ENCODE data around the gene ARID2. TPM values are rescaled to one million over a fixed set of nuclear protein-coding genes. Genes with fewer than 3 reads are reported as not detected.

Gene ARID2
- total and polyA plus RNA-seq, 4 donors = 1.8 to 17.8 (median 13.2) TPM

GRCh38 chr12:45688183-45688582 is 41.3 kb upstream of the ARID2 start:
- DNase-seq (ENCODE audit: low spot score) = no peak
- no peak overlapping the region for H3K27ac ChIP-seq (ENCODE audit: low read depth in 1 of 2, low read length in 2 of 2)

DNA sequence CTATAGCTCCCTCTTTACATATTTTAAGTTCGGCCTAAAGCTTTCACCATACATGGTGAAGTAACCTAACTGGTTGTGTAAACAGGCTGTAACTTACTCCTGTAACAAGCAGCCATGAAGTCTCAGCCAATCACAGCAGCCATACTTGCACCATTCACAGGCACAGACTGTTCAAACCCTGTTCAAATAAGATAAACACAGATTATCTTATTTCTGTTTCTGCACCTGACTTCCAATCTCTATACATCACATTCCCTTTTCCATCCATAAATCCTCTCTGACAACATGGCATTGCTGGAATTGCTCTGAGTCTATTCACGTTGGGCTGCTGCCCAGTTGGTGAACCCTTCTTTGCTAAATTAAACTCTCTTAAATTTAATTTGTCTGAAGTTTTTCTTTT is 34.5 kb upstream of the ARID2 start:
- TF ChIP-seq FOXA2 (IDR thresholded peaks at IDR 0.05) (no peak), HNF4G (IDR thresholded peaks at IDR 0.05) (no peak), RXRA (IDR thresholded peaks at IDR 0.05) (no peak), ATF3 (IDR thresholded peaks at IDR 0.05) (no peak), YY1 (IDR thresholded peaks at IDR 0.05) (no peak), TAF1 (conservative IDR thresholded peaks at IDR 0.05) (no peak), SP1 (IDR thresholded peaks at IDR 0.05) (no peak), ZBTB33 (IDR thresholded peaks at IDR 0.05) (no peak), RAD21 (IDR thresholded peaks at IDR 0.05) (no peak), HNF4A (conservative IDR thresholded peaks at IDR 0.05) (no peak), NR2F2 (IDR thresholded peaks at IDR 0.05) (no peak), FOXA1 (IDR thresholded peaks at IDR 0.05) (no peak)
- TF ChIP-seq, protein P1, sequence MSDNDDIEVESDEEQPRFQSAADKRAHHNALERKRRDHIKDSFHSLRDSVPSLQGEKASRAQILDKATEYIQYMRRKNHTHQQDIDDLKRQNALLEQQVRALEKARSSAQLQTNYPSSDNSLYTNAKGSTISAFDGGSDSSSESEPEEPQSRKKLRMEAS (IDR thresholded peaks at IDR 0.05) = no peak
- TF ChIP-seq, protein P2, sequence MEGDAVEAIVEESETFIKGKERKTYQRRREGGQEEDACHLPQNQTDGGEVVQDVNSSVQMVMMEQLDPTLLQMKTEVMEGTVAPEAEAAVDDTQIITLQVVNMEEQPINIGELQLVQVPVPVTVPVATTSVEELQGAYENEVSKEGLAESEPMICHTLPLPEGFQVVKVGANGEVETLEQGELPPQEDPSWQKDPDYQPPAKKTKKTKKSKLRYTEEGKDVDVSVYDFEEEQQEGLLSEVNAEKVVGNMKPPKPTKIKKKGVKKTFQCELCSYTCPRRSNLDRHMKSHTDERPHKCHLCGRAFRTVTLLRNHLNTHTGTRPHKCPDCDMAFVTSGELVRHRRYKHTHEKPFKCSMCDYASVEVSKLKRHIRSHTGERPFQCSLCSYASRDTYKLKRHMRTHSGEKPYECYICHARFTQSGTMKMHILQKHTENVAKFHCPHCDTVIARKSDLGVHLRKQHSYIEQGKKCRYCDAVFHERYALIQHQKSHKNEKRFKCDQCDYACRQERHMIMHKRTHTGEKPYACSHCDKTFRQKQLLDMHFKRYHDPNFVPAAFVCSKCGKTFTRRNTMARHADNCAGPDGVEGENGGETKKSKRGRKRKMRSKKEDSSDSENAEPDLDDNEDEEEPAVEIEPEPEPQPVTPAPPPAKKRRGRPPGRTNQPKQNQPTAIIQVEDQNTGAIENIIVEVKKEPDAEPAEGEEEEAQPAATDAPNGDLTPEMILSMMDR (IDR thresholded peaks at IDR 0.05; ENCODE audit: low read depth, low read length, missing input control) = no peak
- Histone ChIP-seq H3K9ac (ENCODE audit: low read depth in 1 of 2, low read length in 2 of 2) (no peak overlapping the region), H3K27ac (ENCODE audit: low read depth in 1 of 2, low read length in 2 of 2) (no peak overlapping the region), H3K27me3 (ENCODE audit: control insufficient read depth in 4 of 4, insufficient read depth in 4 of 4, low read length in 3 of 4) (no peaks in the 10 kb centered on the region), H3K36me3 (ENCODE audit: control insufficient read depth in 4 of 4, insufficient read depth in 3 of 4, low read depth in 1 of 4, low read length in 3 of 4) (no peaks in the 10 kb centered on the region), H3K4me3 (ENCODE audit: low read depth in 1 of 3, low read length in 3 of 3) (no peak overlapping the region), H3K4me1 (ENCODE audit: control insufficient read depth in 4 of 4, insufficient read depth in 4 of 4, low read length in 3 of 4) (no peaks in the 10 kb centered on the region), H3K9me3 (ENCODE audit: control insufficient read depth in 4 of 4, low read length in 3 of 4) (peaks cover 0 to 13% (median 10%) of the 10 kb centered on the region in 4 donors)
- WGBS = 84% methylated on average over 2 of the region's 2 CpGs
- no peak for DNase-seq (ENCODE audit: low spot score)

More at GRCh38 chr12:45688183-45688582, 41.3 kb upstream of the ARID2 start:
- Histone ChIP-seq H3K4me1 (ENCODE audit: control insufficient read depth in 4 of 4, insufficient read depth in 4 of 4, low read length in 3 of 4) (no peaks in the 10 kb centered on the region), H3K9me3 (ENCODE audit: control insufficient read depth in 4 of 4, low read length in 3 of 4) (no peaks in the 10 kb centered on the region), H3K9ac (ENCODE audit: low read depth in 1 of 2, low read length in 2 of 2) (no peak overlapping the region), H3K4me3 (ENCODE audit: low read depth in 1 of 3, low read length in 3 of 3) (no peak overlapping the region), H3K27me3 (ENCODE audit: control insufficient read depth in 4 of 4, insufficient read depth in 4 of 4, low read length in 3 of 4) (no peaks in the 10 kb centered on the region), H3K36me3 (ENCODE audit: control insufficient read depth in 4 of 4, insufficient read depth in 3 of 4, low read depth in 1 of 4, low read length in 3 of 4) (no peaks in the 10 kb centered on the region)
- no peak for TF ChIP-seq HNF4G (IDR thresholded peaks at IDR 0.05)
- TF ChIP-seq JUND (IDR thresholded peaks at IDR 0.05) = no peak
- no peak for TF ChIP-seq HNF4A (conservative IDR thresholded peaks at IDR 0.05)
- no peak for TF ChIP-seq EGR1 (IDR thresholded peaks at IDR 0.05; ENCODE audit: low read depth in 2 of 2)

DNA sequence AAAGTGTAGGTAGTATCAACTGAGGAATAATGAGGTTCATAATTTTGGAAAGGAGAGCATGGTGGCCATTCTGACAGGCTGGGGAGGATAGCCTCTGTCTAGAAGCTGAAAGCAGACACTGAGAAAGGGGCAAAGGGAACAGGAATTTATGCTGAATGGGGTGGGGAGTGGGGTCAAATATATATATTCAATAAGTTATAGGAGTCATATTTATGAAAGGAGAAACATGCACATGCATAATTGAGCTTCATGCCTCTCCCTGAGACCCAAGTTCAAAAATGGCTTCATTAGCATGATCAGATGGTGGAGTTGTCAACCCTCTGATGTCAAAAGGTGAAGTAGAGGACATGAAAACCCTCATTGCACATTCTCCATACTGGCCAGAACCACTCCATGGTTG is 33.9 kb upstream of the ARID2 start:
- no peaks in the 10 kb centered on the region for H3K36me3 ChIP-seq (ENCODE audit: control insufficient read depth in 4 of 4, insufficient read depth in 3 of 4, low read depth in 1 of 4, low read length in 3 of 4)
- H3K9ac ChIP-seq (ENCODE audit: low read depth in 1 of 2, low read length in 2 of 2) = no peak overlapping the region

More for the DNA sequence above, 33.9 kb upstream of the ARID2 start:
- H3K4me3 ChIP-seq (ENCODE audit: low read depth in 1 of 3, low read length in 3 of 3) = no peak overlapping the region
- H3K27me3 ChIP-seq (ENCODE audit: control insufficient read depth in 4 of 4, insufficient read depth in 4 of 4, low read length in 3 of 4) = no peaks in the 10 kb centered on the region
- TF ChIP-seq GABPA (IDR thresholded peaks at IDR 0.05 in 1 of 2, conservative IDR thresholded peaks at IDR 0.05 in 1 of 2) (no peak), RXRA (IDR thresholded peaks at IDR 0.05) (no peak), RAD21 (IDR thresholded peaks at IDR 0.05) (no peak), TAF1 (conservative IDR thresholded peaks at IDR 0.05) (no peak), JUND (IDR thresholded peaks at IDR 0.05) (no peak), SP1 (IDR thresholded peaks at IDR 0.05) (no peak)
- H3K9me3 ChIP-seq (ENCODE audit: control insufficient read depth in 4 of 4, low read length in 3 of 4) = peaks cover 0 to 13% (median 10%) of the 10 kb centered on the region in 4 donors
- no peaks in the 10 kb centered on the region for H3K4me1 ChIP-seq (ENCODE audit: control insufficient read depth in 4 of 4, insufficient read depth in 4 of 4, low read length in 3 of 4)
- no peak overlapping the region for H3K27ac ChIP-seq (ENCODE audit: low read depth in 1 of 2, low read length in 2 of 2)
- DNase-seq (ENCODE audit: low spot score) = no peak
